K562 (cell line): Measurements from ENCODE around the gene ERH.

Experiments
- CHD2 ChIP-seq: IDR thresholded peaks from 2 replicates; pipeline ENCODE4 v1.6.1; 2011; ENCODE audit warnings: low read depth, low read length
- CTCF ChIP-seq, 3 experiments: IDR thresholded peaks in 2 of 3; conservative IDR thresholded peaks in 1 of 3; 2 replicates each; pipeline ENCODE4 v1.5.1; 2011 to 2012; ENCODE audit warnings: low read length in 3 of 3, mild to moderate bottlenecking in 3 of 3, control low read depth in 2 of 3, improper control_type of control experiment in 1 of 3, inconsistent platforms in 1 of 3, low read depth in 1 of 3, mixed read lengths in 1 of 3, moderate library complexity in 1 of 3; ENCODE audit not compliant: insufficient read depth in 2 of 3
- E2F6 ChIP-seq, 2 experiments: IDR thresholded peaks; 2 replicates each; pipeline ENCODE4 v1.6.1; 2011; ENCODE audit warnings: borderline replicate concordance in 1 of 2, control low read depth in 1 of 2, low read depth in 1 of 2, low read length in 1 of 2, mild to moderate bottlenecking in 1 of 2, mixed read lengths in 1 of 2, moderate library complexity in 1 of 2; ENCODE audit not compliant: insufficient read depth in 1 of 2, insufficient read length in 1 of 2, poor library complexity in 1 of 2, severe bottlenecking in 1 of 2; ENCODE audit errors: extremely low read depth in 1 of 2
- EWSR1 ChIP-seq: fragments of 450-650 bp; IDR thresholded peaks from 2 replicates; pipeline ENCODE4 v1.6.1; 2018; ENCODE audit warnings: borderline replicate concordance, mild to moderate bottlenecking, low read depth, moderate library complexity; ENCODE audit not compliant: partially characterized antibody
- MTF1 ChIP-seq: fragments of 250-450 bp; sonication (Bioruptor Pico); IDR thresholded peaks from 2 replicates; pipeline ENCODE4 v1.9.0; 2021; ENCODE audit warnings: moderate library complexity, mild to moderate bottlenecking, inconsistent platforms, borderline replicate concordance
- ZNF232 ChIP-seq: sonication (generic); formaldehyde crosslinking; IDR thresholded peaks from 2 replicates; pipeline ENCODE4 v1.8.0; 2022; ENCODE audit warnings: mild to moderate bottlenecking, missing genetic modification reagents

GRCh38 chr14:69373104-69373503 lies 25.0 kb downstream of the ERH start:
- no peak for TF ChIP-seq CHD2
- no peak for TF ChIP-seq CTCF (IDR thresholded peaks at IDR 0.05 in 2 of 3, conservative IDR thresholded peaks at IDR 0.05 in 1 of 3; ENCODE audit: insufficient read depth in 2 of 3, low read depth in 1 of 3, low read length in 3 of 3)
- no peak for TF ChIP-seq ZNF232 (CRISPR knock-in tag)
- no peak for TF ChIP-seq E2F6 (IDR thresholded peaks at IDR 0.05; ENCODE audit: borderline replicate concordance in 1 of 2, extremely low read depth in 1 of 2, insufficient read depth in 1 of 2, insufficient read length in 1 of 2, low read depth in 1 of 2, low read length in 1 of 2, poor library complexity in 1 of 2, severe bottlenecking in 1 of 2)
- no peak for TF ChIP-seq MTF1
- TF ChIP-seq EWSR1, result no peak
